Ascending aorta (tissue), 2 donors: ENCODE data around the gene HIVEP1. TPM values are rescaled to one million over a fixed set of nuclear protein-coding genes. Genes with fewer than 3 reads are reported as not detected.
"Not testable (repeated sequence)": the region's sequence is repeated elsewhere in the genome, so short reads cannot be mapped to it uniquely, and the experiment has no call there.

Experiments used
- DNase-seq, 2 donors: peaks; one replicate each; pipeline ENCODE4 v3.0.0-alpha.2; 2019; ENCODE audit warnings: low spot score in 2 of 2
- H3K27ac ChIP-seq, 2 donors: fragments of 200-600 bp; sonication (generic); one replicate each; pipeline ENCODE4 v1.5.1; 2016 to 2017; ENCODE audit warnings: mild to moderate bottlenecking in 1 of 2
- H3K27me3 ChIP-seq: fragments of 200-600 bp; sonication (generic); one replicate; pipeline ENCODE4 v1.5.1; 2017
- H3K36me3 ChIP-seq, 2 donors: fragments of 200-600 bp; sonication (generic); one replicate each; pipeline ENCODE4 v1.5.1; 2016
- H3K4me1 ChIP-seq, 2 donors: fragments of 200-600 bp; sonication (generic); one replicate each; pipeline ENCODE4 v1.5.1; 2016 to 2017; ENCODE audit warnings: mild to moderate bottlenecking in 1 of 2
- H3K4me3 ChIP-seq, 2 donors: fragments of 200-600 bp; sonication (generic); one replicate each; pipeline ENCODE4 v1.5.1; 2016 to 2017; ENCODE audit warnings: mild to moderate bottlenecking in 1 of 2
- H3K9me3 ChIP-seq, 2 donors: fragments of 200-600 bp; sonication (generic); one replicate each; pipeline ENCODE4 v1.5.1; 2016
- CTCF ChIP-seq, 3 experiments: fragments of 200-600 bp in 2 of 3; fragments of 450-650 bp in 1 of 3; sonication (generic) in 2 of 3; IDR thresholded peaks; one replicate each; pipeline ENCODE4 v1.5.1; 2016 to 2019; ENCODE audit warnings: antibody characterized with exemption in 3 of 3, mild to moderate bottlenecking in 1 of 3, moderate library complexity in 1 of 3
- intact Hi-C: fragments of 100-400 bp; cut with DNase I; formaldehyde crosslinking; loops from one replicate; pipeline ENCODE4 v1.15.1; 2023
- total RNA-seq: library from RNA; depleted of rRNA; stranded (reverse); fragments of >200 nt; gene quantifications from one replicate; pipeline ENCODE4 v1.1.0, GENCODE V29; 2016

The HIVEP1 gene
- total RNA-seq, 1 donor from 2014 or later, result 31.7 TPM

DNA sequence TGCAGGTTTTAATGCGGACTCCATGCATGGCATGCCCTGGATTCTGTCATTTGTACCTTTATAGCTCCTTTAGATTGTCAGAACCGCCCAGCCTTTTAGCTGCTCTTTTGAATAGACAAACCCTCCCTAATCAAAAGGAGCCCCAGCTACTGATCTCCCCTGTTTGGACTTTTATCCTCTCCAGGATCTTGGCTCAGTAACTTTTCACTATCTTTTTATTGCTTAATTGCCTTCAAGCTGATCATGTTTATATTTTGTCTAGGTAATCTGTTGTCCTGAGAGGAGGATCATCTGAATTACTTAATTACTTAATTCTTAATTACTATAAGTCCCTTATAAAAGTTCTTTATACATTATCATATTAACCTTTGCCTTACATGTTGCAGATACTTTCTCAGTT lies 93.2 kb downstream of the HIVEP1 start:
- H3K9me3 ChIP-seq, result peaks cover 0 to 9% of the 10 kb centered on the region in 2 donors
- DNase-seq, result no peak
- H3K4me3 ChIP-seq, result no peak overlapping the region
- no peaks in the 10 kb centered on the region for H3K27me3 ChIP-seq
- no peak for TF ChIP-seq CTCF (IDR thresholded peaks at IDR 0.05)
- intact Hi-C loops, result no loop called here
- H3K27ac ChIP-seq, result no peak overlapping the region
- no peaks in the 10 kb centered on the region for H3K4me1 ChIP-seq
- H3K36me3 ChIP-seq, result peaks cover 5 to 10% of the 10 kb centered on the region in 2 donors

DNA sequence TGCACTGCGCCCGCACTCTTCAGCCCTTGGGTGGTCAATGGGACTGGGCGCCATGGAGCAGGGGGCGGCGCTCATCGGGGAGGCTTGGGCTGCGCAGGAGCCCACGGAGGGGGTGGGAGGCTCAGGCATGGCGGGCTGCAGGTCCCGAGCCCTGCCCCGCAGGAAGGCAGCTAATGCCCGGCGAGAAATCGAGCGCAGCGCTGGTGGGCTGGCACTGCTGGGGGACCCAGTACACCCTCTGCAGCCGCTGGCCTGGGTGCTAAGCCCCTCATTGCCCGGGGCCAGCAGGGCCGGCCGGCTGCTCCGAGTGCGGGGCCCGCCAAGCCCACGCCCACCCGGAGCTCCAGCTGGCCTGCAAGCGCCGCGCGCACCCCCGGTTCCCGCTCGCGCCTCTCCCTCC lies 96.3 kb downstream of the HIVEP1 start:
- H3K27me3 ChIP-seq, intact Hi-C loops, H3K27ac ChIP-seq, H3K9me3 ChIP-seq, H3K4me3 ChIP-seq, H3K4me1 ChIP-seq, DNase-seq: not testable (repeated sequence)
- H3K36me3 ChIP-seq, result peaks cover 5 to 16% of the 10 kb centered on the region in 2 donors

- H3K9me3 ChIP-seq, result peaks cover 0 to under 1% of the 10 kb centered on the region in 2 donors
- TF ChIP-seq CTCF (IDR thresholded peaks at IDR 0.05), result no peak
- no peaks in the 10 kb centered on the region for H3K27me3 ChIP-seq
- no peak overlapping the region for H3K4me3 ChIP-seq
- H3K27ac ChIP-seq, result no peak overlapping the region
- H3K4me1 ChIP-seq, result no peaks in the 10 kb centered on the region
- intact Hi-C loops, result no loop called here
- DNase-seq, result no peak
- peaks cover 5 to 16% of the 10 kb centered on the region in 2 donors for H3K36me3 ChIP-seq
Observed at GRCh38 chr6:12110523-12111362, 98.6 kb downstream of the HIVEP1 start.

DNA sequence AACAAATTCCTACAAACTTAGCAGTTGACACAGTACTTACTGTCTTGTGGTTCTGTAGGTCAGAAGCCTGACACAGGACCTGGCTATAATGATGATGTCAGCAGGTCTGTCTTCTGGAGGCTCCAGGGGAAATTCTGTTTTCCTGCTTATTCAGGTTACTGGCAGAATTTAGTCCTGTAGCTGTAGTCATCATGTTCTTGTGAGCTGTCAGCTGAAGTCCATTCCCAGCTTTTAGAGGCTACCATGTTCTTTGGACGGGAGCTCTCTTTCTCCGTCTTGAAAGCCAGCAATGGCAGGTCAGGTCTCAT lies 99.2 kb downstream of the HIVEP1 start:
- Histone ChIP-seq H3K36me3 (peaks cover 5 to 16% of the 10 kb centered on the region in 2 donors), H3K4me1 (no peaks in the 10 kb centered on the region), H3K27me3 (no peaks in the 10 kb centered on the region), H3K9me3 (peaks cover 0 to 6% of the 10 kb centered on the region in 2 donors), H3K27ac (no peak overlapping the region), H3K4me3 (no peak overlapping the region)
- no peak for TF ChIP-seq CTCF (IDR thresholded peaks at IDR 0.05)
- intact Hi-C loops, result no loop called here
- DNase-seq, result no peak

DNA sequence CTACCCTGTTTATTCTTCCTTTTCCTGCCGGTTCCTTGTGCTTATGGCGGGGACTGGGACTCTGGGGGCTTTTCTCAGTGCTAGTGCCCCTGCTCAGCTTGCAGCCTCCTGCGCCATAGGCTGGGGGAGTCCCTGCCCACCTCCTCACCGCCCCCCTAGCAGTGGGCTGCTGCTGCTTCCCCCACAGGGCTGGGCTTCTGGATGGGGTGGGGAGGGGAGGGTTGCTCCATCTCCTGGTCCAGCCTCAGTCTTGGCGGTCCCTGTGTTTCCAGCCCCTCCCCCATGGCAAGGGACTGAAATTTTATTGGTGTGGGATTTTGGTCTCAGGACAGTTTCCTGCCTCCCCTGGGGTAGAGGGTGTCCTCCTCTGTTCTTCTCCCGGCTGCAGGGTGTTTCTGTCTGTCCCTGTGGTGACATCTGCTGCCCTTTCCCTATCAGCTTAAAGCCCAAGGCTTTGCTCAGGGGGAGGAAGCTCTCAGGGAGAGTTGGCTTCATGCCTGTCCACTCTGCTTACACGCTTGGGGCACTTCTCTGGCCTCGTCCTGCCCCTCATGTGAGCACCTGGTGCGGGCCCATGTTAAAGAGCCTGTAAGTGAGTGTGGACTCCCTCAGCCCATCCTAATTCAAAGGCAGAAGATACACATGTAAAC lies 100.6 kb downstream of the HIVEP1 start:
- no peak for DNase-seq
- no peaks in the 10 kb centered on the region for H3K27me3 ChIP-seq
- no peaks in the 10 kb centered on the region for H3K4me1 ChIP-seq
- no peak for TF ChIP-seq CTCF (IDR thresholded peaks at IDR 0.05)
- peaks cover 5 to 16% of the 10 kb centered on the region in 2 donors for H3K36me3 ChIP-seq
- no peak overlapping the region for H3K4me3 ChIP-seq
- no peak overlapping the region for H3K27ac ChIP-seq
- intact Hi-C loops, result no loop called here
- H3K9me3 ChIP-seq, result peaks cover 0 to 19% of the 10 kb centered on the region in 2 donors

DNA sequence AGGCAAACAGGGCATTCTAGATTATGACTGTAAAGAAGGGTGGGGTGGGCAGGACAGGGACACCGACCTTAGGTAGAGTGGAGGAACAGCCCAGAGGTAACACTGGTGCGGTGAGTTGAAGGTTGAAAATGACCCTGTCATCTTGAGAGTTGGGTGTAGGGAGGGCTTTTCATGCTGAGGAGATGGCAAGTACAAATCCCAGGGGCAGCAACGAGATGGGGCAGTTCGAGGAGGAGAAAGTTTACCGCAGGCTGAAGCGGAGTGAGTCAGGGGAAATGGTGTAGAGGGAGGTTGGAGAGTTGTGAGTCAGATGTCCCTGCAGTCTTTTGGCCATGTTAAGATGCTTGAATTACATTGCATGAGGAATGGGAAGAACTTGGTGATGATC lies 101.1 kb downstream of the HIVEP1 start:
- no peak for DNase-seq
- no peak for TF ChIP-seq CTCF (IDR thresholded peaks at IDR 0.05)

More for the DNA sequence above, 101.1 kb downstream of the HIVEP1 start:
- H3K4me1 ChIP-seq, result no peaks in the 10 kb centered on the region
- no peak overlapping the region for H3K4me3 ChIP-seq
- no peaks in the 10 kb centered on the region for H3K27me3 ChIP-seq
- H3K27ac ChIP-seq, result no peak overlapping the region
- intact Hi-C loops, result no loop called here
- peaks cover 0 to 22% of the 10 kb centered on the region in 2 donors for H3K9me3 ChIP-seq
- peaks cover 5 to 16% of the 10 kb centered on the region in 2 donors for H3K36me3 ChIP-seq
